ENCODE data around the gene ALG9.

Gene ALG9

GRCh38 chr11:111882202-111882601, 10.8 kb upstream of the ALG9 start:
- no peak for DNase-seq (ENCODE audit: low read depth in 2 of 2)

DNA sequence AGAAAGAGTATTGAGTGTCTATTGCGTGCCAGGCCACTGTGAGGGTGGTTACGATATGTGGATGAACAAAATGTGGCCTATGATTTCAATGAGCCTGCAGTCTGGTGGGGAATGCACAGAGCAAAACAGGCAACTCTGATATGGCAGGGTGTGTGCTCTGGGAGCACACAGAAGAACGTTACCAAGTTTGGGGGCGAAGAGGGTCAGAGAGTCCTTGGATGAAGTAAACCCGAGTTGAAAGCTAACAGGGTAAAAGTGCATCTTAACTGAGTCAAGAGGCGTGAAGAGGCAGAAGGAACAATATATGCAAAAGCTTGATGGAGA, 8.2 kb upstream of the ALG9 start:
- DNase-seq (ENCODE audit: low read depth in 2 of 2) = no peak

- DNase-seq (ENCODE audit: low read depth in 2 of 2) = peak; percentile 93 to 94
Observed at GRCh38 chr11:111878849-111879636, 7.7 kb upstream of the ALG9 start, which contains the start of the genes CFAP68 and FDXACB1. Gene CFAP68, plus strand, starts transcription at chr11:111879541. Its CDS starts 20 bp downstream, at chr11:111879561. Gene FDXACB1, minus strand, starts transcription at chr11:111879165. Its CDS starts 33 bp downstream, at chr11:111879132.

DNA sequence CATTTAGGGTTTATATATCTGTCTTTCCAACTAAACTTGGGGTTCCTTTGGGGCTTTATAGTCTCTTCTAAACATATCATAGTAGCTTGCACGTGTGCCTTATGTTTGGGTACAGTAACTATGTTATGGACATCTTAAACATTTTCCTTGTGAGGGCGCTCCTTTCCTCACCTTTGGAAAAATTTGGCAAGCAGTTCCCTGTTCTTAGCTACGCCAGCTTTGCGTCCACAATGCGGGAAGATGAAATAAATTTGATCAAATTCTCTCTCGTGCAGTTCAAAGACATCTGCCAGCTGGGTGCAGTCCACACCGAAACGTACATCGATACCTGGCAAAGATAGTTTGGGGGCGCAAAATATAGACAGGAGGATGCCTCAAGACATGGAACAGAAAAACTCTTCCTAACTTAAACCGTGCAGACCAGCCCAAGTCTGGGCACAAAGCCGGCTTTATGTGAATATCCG, 7.0 kb upstream of the ALG9 start:
- no peak for DNase-seq (ENCODE audit: low read depth in 2 of 2)

DNA sequence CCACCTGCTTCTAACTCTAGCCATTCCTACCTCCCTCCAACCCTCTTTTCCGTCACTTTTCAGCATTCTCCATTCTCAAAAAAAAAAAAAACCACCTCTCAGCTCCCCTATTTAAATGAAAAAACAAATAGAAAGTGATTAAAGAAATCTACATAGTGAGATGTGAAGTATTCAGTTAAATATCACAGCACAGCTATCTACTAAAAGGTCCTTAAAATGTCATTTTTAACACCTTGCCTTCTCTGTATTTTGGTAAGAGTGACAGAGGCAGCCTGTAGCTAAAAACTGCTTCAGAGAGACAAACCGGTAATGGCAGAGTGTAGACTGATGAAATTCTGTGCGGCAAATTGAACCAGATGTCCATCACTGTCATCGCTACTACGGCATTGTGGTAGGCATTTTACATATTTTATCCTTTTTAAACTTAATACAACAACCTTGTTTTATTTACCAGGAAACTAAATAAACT, 346 bp upstream of the ALG9 start:
- DNase-seq (ENCODE audit: low read depth in 2 of 2) = no peak

- no peak for DNase-seq (ENCODE audit: low read depth in 2 of 2)
Observed at GRCh38 chr11:111870522-111870885, 877 bp downstream of the ALG9 start.

GRCh38 chr11:111870113-111870512, 1.3 kb downstream of the ALG9 start:
- no peak for DNase-seq (ENCODE audit: low read depth in 2 of 2)

GRCh38 chr11:111860257-111860656, 11.1 kb downstream of the ALG9 start:
- no peak for DNase-seq (ENCODE audit: low read depth in 2 of 2)

DNA sequence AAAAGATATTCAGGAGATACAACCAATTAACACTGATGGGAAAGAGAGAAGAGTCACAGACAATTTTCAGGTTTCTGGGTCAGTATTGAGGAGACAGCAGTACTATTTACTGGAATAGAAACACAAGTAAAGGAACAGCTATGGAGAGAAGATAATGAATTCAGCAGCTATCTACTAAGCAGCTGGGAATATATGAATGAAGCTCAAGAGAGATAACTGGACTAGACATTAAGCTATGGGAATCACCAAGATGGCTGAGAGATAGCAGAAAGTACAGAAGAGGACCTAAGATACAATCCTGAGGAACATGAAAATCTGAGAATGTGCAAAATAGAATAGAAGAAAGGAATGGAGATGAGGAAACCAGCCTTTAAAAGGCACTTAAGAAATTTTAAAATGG, 15.9 kb downstream of the ALG9 start:
- DNase-seq (ENCODE audit: low read depth in 2 of 2) = no peak

DNA sequence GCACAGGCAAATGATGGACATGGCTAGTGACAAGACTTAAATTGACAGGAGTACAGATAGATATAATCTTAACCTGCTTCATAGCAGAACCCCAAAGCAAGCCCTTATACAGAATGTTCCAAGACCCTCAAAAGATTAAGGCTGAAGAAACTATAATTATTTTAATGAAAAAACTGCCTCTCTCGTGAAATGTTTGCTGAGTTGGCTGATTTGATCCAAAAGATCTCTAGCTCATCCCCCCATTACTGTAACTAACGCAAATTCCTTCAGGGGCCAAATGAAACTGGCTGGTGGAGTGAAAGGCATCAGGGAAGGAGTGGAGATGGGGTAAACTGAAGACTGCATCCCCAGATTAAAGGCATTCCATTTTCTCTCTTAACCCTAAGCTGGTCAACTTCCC, 19.3 kb downstream of the ALG9 start:
- DNase-seq (ENCODE audit: low read depth in 2 of 2) = no peak

GRCh38 chr11:111851636-111852035, 19.7 kb downstream of the ALG9 start:
- no peak for DNase-seq (ENCODE audit: low read depth in 2 of 2)

- DNase-seq (ENCODE audit: low read depth in 2 of 2) = no peak
Observed at GRCh38 chr11:111851067-111851466, 20.3 kb downstream of the ALG9 start.

DNA sequence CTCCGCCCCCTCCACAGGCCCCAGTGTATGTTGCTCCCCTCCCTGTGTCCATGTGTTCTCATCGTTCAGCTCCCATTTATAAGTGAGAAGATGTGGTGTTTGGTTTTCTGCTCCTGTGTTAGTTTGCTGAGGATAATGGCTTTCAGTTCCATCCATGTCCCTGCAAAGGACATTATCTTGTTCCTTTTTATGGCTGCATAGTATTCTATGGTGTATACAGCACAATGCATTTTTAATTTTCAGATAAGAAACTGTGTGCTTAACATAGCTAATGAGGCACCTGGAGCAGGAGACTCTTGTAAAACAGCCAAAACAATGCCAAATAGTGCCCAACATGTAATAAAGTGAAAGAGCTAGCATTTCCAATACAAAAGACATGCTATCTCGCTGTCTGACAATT, 21.8 kb downstream of the ALG9 start:
- DNase-seq (ENCODE audit: low read depth in 2 of 2) = no peak

- no peak for DNase-seq (ENCODE audit: low read depth in 2 of 2)
Observed at GRCh38 chr11:111846636-111847035, 24.7 kb downstream of the ALG9 start.

DNA sequence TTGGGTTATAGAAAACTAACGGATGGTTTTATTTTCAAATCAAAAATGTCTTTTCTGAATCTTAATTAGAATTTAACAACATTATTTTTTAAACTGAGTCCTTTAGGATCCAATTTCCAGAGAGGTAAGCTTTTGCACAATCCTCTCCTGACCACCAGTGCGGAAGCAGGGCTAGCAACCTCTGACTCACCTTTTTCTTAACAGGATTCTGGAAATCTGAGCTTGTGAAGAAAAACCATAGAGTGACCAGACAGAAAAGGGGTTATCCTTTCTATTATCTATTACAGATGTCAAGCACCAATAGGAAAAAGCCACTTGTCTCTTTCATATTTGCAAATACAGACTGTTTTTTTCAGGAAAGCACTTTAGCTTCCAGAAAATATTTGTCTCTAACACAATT, 25.3 kb downstream of the ALG9 start:
- DNase-seq (ENCODE audit: low read depth in 2 of 2) = no peak

DNA sequence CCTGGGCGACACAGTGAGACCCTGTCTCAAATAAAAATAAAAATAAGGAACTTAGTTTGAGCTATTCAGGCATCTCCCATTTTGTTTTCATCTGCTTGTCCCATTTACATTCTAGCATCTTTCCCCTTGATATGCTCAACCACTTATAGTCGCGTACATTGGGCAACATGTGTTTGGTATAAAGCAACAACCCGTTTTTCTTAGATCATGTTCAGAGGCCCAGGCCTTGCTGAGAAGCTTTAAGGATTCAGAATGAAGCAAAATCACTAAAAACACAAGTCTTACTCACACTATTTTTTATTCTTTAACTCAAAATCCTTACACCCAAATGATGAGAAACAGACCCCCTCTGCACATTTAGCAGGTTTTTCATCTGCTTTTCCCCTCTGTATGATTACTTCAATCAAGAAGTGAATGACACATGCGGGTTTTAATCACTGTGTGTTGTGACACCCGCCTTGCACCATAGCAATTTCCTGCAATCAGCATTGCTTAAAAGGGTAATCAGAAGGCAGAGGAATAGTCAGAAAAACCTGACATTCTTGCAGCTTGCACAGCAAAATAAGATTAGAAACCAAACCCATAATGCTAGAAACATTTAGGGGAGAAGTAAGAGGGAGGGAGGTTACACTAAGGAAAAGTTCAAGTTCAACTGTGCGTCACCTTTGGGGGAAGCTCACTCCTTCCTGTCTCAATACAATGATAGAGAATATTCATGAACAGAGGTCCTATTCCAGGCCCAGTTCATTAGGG, 25.9 kb downstream of the ALG9 start:
- DNase-seq (ENCODE audit: low read depth in 2 of 2) = no peak

- no peak for DNase-seq (ENCODE audit: low read depth in 2 of 2)
Observed at GRCh38 chr11:111843661-111844060, 27.7 kb downstream of the ALG9 start.

- peak; percentile 71 to 76 for DNase-seq (ENCODE audit: low read depth in 2 of 2)
Observed at GRCh38 chr11:111841370-111842053, 29.9 kb downstream of the ALG9 start.

DNA sequence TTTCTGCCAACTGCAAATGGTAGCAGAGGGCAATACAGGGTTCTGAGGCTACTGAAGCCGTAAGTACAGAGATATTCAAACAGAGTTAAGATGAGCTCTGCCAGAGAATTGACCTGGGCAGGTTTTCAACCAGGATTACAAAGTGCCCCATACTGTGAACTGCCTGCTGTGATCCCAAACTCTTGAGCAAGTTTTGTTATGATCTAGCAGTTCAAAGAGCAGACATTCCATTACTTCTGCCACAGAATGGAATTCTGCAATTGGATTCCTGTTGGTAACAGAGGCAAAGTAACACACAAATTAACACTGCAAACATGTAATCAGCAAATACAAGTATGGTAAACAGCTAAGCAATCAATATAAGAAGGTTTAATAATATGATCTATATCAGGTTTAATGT, 31.2 kb downstream of the ALG9 start:
- no peak for DNase-seq (ENCODE audit: low read depth in 2 of 2)

DNA sequence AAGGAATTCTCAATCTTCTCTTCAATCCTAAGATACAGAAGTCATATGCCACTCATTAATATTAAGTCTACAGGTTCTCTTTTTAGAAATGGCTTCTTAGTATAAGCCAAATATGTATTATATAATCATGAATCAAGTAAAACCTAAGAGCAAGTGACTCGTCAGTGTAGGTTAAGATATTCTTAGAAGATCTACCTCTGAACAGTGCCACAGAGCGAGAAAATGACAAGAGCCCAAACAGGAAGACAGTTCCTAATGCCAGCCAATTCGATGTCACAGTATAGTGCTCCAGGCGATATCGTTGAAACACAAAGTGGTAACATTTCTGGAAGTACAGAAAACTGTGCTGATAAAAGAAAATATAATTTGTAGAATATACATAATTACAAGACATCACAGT, 33.3 kb downstream of the ALG9 start:
- no peak for DNase-seq (ENCODE audit: low read depth in 2 of 2)

DNA sequence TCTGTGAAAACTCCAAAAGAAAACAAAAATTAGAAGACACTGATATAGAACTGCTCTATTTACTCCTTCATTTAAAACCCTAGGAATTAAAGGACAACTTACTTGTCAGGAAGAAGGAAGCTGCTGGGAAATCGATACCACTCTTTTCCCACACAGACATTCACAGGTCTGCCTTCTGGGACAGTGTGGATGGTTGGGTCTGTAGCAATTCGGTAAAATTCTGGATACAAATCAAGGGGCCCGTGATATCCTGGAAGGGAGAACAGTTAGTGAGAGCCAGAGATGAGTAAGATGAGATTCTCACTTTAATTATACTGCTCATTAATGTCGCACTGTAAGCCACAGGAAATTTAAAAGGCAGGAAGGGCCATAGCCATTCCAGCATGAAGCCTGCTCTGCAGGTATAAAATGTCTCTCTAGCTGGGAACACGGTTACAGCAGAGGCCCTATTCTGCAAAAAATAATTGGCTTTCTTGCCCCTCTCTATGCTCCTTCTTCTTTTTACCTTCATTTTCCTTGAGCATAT, 34.0 kb downstream of the ALG9 start:
- no peak for DNase-seq (ENCODE audit: low read depth in 2 of 2)

GRCh38 chr11:111836721-111837120, 34.7 kb downstream of the ALG9 start:
- DNase-seq (ENCODE audit: low read depth in 2 of 2) = no peak
